GM21447 (cell line): ENCODE measurements around the gene ILKAP.

Experiments
- ATAC-seq: cut with Tn5 transposase; IDR thresholded peaks from one replicate; pipeline ENCODE4 v1.9.1; 2021; ENCODE audit not compliant: unreplicated experiment

The ILKAP gene

GRCh38 chr2:238166391-238167343 is 36.8 kb downstream of the ILKAP start:
- no peak for ATAC-seq

GRCh38 chr2:238165288-238165921 is 38.1 kb downstream of the ILKAP start:
- no peak for ATAC-seq

GRCh38 chr2:238164906-238165287 is 38.6 kb downstream of the ILKAP start:
- ATAC-seq = no peak

- ATAC-seq = no peak
Measured at GRCh38 chr2:238163481-238164198, 39.9 kb downstream of the ILKAP start.

- ATAC-seq = no peak
Measured at GRCh38 chr2:238162846-238163441, 40.6 kb downstream of the ILKAP start.

GRCh38 chr2:238162251-238162845 is 41.1 kb downstream of the ILKAP start:
- ATAC-seq = no peak

- no peak for ATAC-seq
Measured at GRCh38 chr2:238161291-238162051, 42.0 kb downstream of the ILKAP start.

- no peak for ATAC-seq
Measured at GRCh38 chr2:238160206-238161129, 43.0 kb downstream of the ILKAP start.

GRCh38 chr2:238159661-238160205 is 43.8 kb downstream of the ILKAP start:
- no peak for ATAC-seq

- no peak for ATAC-seq
Measured at GRCh38 chr2:238159071-238159539, 44.4 kb downstream of the ILKAP start.

GRCh38 chr2:238158509-238159070 is 44.9 kb downstream of the ILKAP start, which contains the start of gene ERFE:
Gene ERFE, plus strand, starts transcription at chr2:238158970. Its CDS starts 38 bp downstream, at chr2:238159008.
- ATAC-seq = peak; percentile 56

- ATAC-seq = no peak
Measured at GRCh38 chr2:238158018-238158508, 45.4 kb downstream of the ILKAP start.

- ATAC-seq = no peak
Measured at GRCh38 chr2:238157506-238158017, 45.9 kb downstream of the ILKAP start.

GRCh38 chr2:238155761-238156694 is 47.5 kb downstream of the ILKAP start:
- ATAC-seq = no peak

GRCh38 chr2:238155051-238155760 is 48.3 kb downstream of the ILKAP start:
- no peak for ATAC-seq

GRCh38 chr2:238154570-238154969 is 48.9 kb downstream of the ILKAP start:
- ATAC-seq = no peak
